H9 (cell line): ENCODE measurements around the gene CD28. TPM values are rescaled to one million over a fixed set of nuclear protein-coding genes. Genes with fewer than 3 reads are reported as not detected.

Experiments
- DNase-seq: peaks from one replicate; pipeline ENCODE4 v3.0.0-alpha.2; 2017
- H2AFZ ChIP-seq: one replicate; pipeline ENCODE4 v1.6.1; 2013; ENCODE audit warnings: mild to moderate bottlenecking, low read length, control low read depth, moderate library complexity
- H2AK5ac ChIP-seq: 2 replicates; pipeline ENCODE4 v1.6.1; 2013; ENCODE audit warnings: low read length, control low read depth, mixed read lengths; ENCODE audit not compliant: insufficient read length
- H2BK120ac ChIP-seq: one replicate; pipeline ENCODE4 v1.6.1; 2013; ENCODE audit warnings: low read depth, mild to moderate bottlenecking, low read length, control low read depth, inconsistent platforms; ENCODE audit not compliant: poor library complexity, severe bottlenecking
- H2BK12ac ChIP-seq: 2 replicates; pipeline ENCODE4 v1.6.1; 2013; ENCODE audit warnings: low read length, control low read depth, mixed read lengths, low read depth; ENCODE audit not compliant: insufficient read length
- H2BK15ac ChIP-seq: 2 replicates; pipeline ENCODE4 v1.6.1; 2013; ENCODE audit warnings: low read depth, low read length, control low read depth
- H2BK20ac ChIP-seq: one replicate; pipeline ENCODE4 v1.6.1; 2013; ENCODE audit warnings: low read depth, mild to moderate bottlenecking, low read length, control low read depth, inconsistent platforms; ENCODE audit not compliant: poor library complexity, severe bottlenecking
- H2BK5ac ChIP-seq: 2 replicates; pipeline ENCODE4 v1.6.1; 2013; ENCODE audit warnings: low read length, control low read depth, mixed read lengths; ENCODE audit not compliant: insufficient read length
- H3K14ac ChIP-seq: 2 replicates; pipeline ENCODE4 v1.6.1; 2013; ENCODE audit warnings: low read length, control low read depth; ENCODE audit not compliant: insufficient read depth
- H3K18ac ChIP-seq: 2 replicates; pipeline ENCODE4 v1.6.1; 2013; ENCODE audit warnings: low read depth, mild to moderate bottlenecking, mixed read lengths, low read length, control low read depth; ENCODE audit not compliant: insufficient read length
- H3K23ac ChIP-seq: 2 replicates; pipeline ENCODE4 v1.6.1; 2013; ENCODE audit warnings: low read length, control low read depth, mixed read lengths, low read depth; ENCODE audit not compliant: insufficient read length
- H3K23me2 ChIP-seq: 2 replicates; pipeline ENCODE4 v1.6.1; 2013; ENCODE audit warnings: low read depth, mild to moderate bottlenecking, mixed read lengths, low read length, control low read depth; ENCODE audit not compliant: insufficient read length, poor library complexity, severe bottlenecking
- H3K27ac ChIP-seq: 2 replicates; pipeline ENCODE4 v1.5.1; 2013; ENCODE audit warnings: low read length, control low read depth, mixed read lengths, low read depth; ENCODE audit not compliant: insufficient read length
- H3K27me3 ChIP-seq: 2 replicates; pipeline ENCODE4 v1.6.1; 2013; ENCODE audit warnings: low read length, control low read depth, inconsistent platforms; ENCODE audit not compliant: insufficient read depth
- H3K4ac ChIP-seq: 2 replicates; pipeline ENCODE4 v1.6.1; 2013; ENCODE audit warnings: low read depth, mild to moderate bottlenecking, control low read depth, inconsistent platforms, low read length, moderate library complexity
- H3K4me1 ChIP-seq: 2 replicates; pipeline ENCODE4 v1.6.1; 2013; ENCODE audit warnings: low read length, control low read depth, inconsistent platforms; ENCODE audit not compliant: insufficient read depth
- H3K4me2 ChIP-seq: 2 replicates; pipeline ENCODE4 v1.6.1; 2013; ENCODE audit warnings: low read length, control low read depth, mixed read lengths; ENCODE audit not compliant: insufficient read length, insufficient read depth
- H3K56ac ChIP-seq: 2 replicates; pipeline ENCODE4 v1.6.1; 2013; ENCODE audit warnings: low read depth, mild to moderate bottlenecking, mixed read lengths, low read length, control low read depth; ENCODE audit not compliant: insufficient read length
- H3K79me1 ChIP-seq: 2 replicates; pipeline ENCODE4 v1.6.1; 2013; ENCODE audit warnings: low read depth, mild to moderate bottlenecking, moderate library complexity, low read length, control low read depth, inconsistent platforms; ENCODE audit not compliant: insufficient read depth, poor library complexity, severe bottlenecking
- H3K79me2 ChIP-seq: 2 replicates; pipeline ENCODE4 v1.6.1; 2013; ENCODE audit warnings: low read length, control low read depth, inconsistent platforms; ENCODE audit not compliant: insufficient read depth
- H3K9ac ChIP-seq: 2 replicates; pipeline ENCODE4 v1.6.1; 2013; ENCODE audit warnings: low read length, control low read depth, mixed read lengths; ENCODE audit not compliant: insufficient read length; ENCODE audit errors: extremely low read depth
- H3K9me3 ChIP-seq: one replicate; pipeline ENCODE4 v1.6.1; 2013; ENCODE audit warnings: low read depth, low read length, inconsistent platforms; ENCODE audit not compliant: control insufficient read depth
- H3T11ph ChIP-seq: one replicate; pipeline ENCODE4 v1.6.1; 2013; ENCODE audit warnings: mild to moderate bottlenecking, low read length, control low read depth, inconsistent platforms
- H4K20me1 ChIP-seq: one replicate; pipeline ENCODE4 v1.6.1; 2013; ENCODE audit not compliant: control insufficient read depth, insufficient read length, insufficient read depth
- H4K5ac ChIP-seq: 2 replicates; pipeline ENCODE4 v1.6.1; 2013; ENCODE audit warnings: low read depth, mild to moderate bottlenecking, mixed read lengths, low read length, control low read depth; ENCODE audit not compliant: insufficient read length
- H4K8ac ChIP-seq: replicated peaks from 2 replicates; pipeline ENCODE4 v1.6.1; 2013; ENCODE audit warnings: low read length, control low read depth, mixed read lengths, low read depth; ENCODE audit not compliant: insufficient read length
- H4K91ac ChIP-seq: 2 replicates; pipeline ENCODE4 v1.6.1; 2013; ENCODE audit warnings: low read depth, mild to moderate bottlenecking, moderate library complexity, mixed read lengths, low read length, control low read depth; ENCODE audit not compliant: insufficient read length
- H3K27ac Mint-ChIP-seq, 3 experiments: 2 replicates in 2 of 3; 3 replicates in 1 of 3; pipeline ENCODE4 v1.8.0; 2020 to 2021; ENCODE audit warnings: mixed read lengths in 3 of 3, mild to moderate bottlenecking in 1 of 3, moderate library complexity in 1 of 3
- H3K27me3 Mint-ChIP-seq: 2 replicates; pipeline ENCODE4 v1.8.0; 2021; ENCODE audit warnings: low read depth, mild to moderate bottlenecking, moderate library complexity, mixed read lengths
- H3K36me3 Mint-ChIP-seq, 3 experiments: 2 replicates in 2 of 3; 3 replicates in 1 of 3; pipeline ENCODE4 v1.8.0; 2020 to 2021; ENCODE audit warnings: low read depth in 3 of 3, mixed read lengths in 3 of 3; ENCODE audit not compliant: insufficient read depth in 1 of 3
- H3K4me1 Mint-ChIP-seq, 2 experiments: 2 replicates each; pipeline ENCODE4 v1.8.0; 2020; ENCODE audit warnings: mixed read lengths in 2 of 2
- H3K4me3 Mint-ChIP-seq, 2 experiments: 2 replicates in 1 of 2; 3 replicates in 1 of 2; pipeline ENCODE4 v1.8.0; 2020 to 2021; ENCODE audit warnings: mild to moderate bottlenecking in 2 of 2, mixed read lengths in 2 of 2, moderate library complexity in 1 of 2
- H3K9me3 Mint-ChIP-seq, 2 experiments: 2 replicates in 1 of 2; 3 replicates in 1 of 2; pipeline ENCODE4 v1.8.0; 2020; ENCODE audit warnings: mild to moderate bottlenecking in 2 of 2, mixed read lengths in 2 of 2, moderate library complexity in 1 of 2
- WGBS: extraction: QIAGEN DNeasy Blood & Tissue Kit; methylation state at CpG from one replicate; pipeline ENCODE4 v1.1.7; 2013; ENCODE audit warnings: missing lambda C conversion rate, low lambda C conversion rate, mixed read lengths; ENCODE audit not compliant: insufficient read length; ENCODE audit errors: extremely low coverage; 5-methylcytosine and 5-hydroxymethylcytosine counted together
- total RNA-seq: library from RNA; stranded (reverse); gene quantifications from 2 replicates; pipeline ENCODE4 v1.2.1, GENCODE V29; 2021
- TF ChIP-seq, protein P1 (sequence below): fragments of 200-600 bp; sonication (generic); conservative IDR thresholded peaks from 3 replicates; pipeline ENCODE4 v1.8.0; 2021; ENCODE audit warnings: antibody characterized with exemption, mild to moderate bottlenecking

Gene CD28
- total RNA-seq, 1 experiment from 2014 or later: not detected

DNA sequence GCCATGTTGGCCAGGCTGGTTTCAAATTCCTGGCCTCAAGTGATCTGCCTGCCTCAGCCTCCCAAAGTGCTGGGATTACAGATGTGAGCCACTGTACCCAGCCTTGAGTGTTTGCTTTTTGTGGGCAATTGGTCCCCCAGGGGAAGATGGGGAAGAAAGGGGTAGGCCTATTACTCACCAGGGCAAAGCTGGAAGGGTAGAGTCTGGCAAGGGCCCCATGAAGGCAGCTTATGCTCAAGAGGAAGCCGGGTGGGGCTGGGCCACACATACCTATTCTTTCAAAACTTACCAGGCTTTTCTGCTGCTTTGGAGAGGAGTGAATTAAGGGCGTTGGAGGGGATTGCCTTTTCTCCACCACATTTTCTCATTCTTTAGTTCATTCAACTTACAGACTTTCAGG lies 24.5 kb upstream of the CD28 start:
- Mint-ChIP-seq H3K36me3 (no peaks in the 10 kb centered on the region), H3K27me3 (peaks cover 4% of the 10 kb centered on the region), H3K27ac (no peak overlapping the region; a peak in 1 of 7 replicates), H3K9me3 (no peaks in the 10 kb centered on the region), H3K4me1 (peaks cover 0 to 5% of the 10 kb centered on the region in 2 experiments; a peak in 1 of 4 replicates), H3K4me3 (no peak overlapping the region)
- Histone ChIP-seq H3K4ac (no peak overlapping the region), H2AFZ (no peak overlapping the region), H3K4me1 (no peaks in the 10 kb centered on the region), H3K27me3 (no peaks in the 10 kb centered on the region), H3K27ac (no peak overlapping the region), H3K9ac (no peak overlapping the region), H3T11ph (no peak overlapping the region), H4K8ac (no peak overlapping the region), H2BK12ac (no peak overlapping the region), H4K5ac (no peak overlapping the region), H2BK120ac (no peak overlapping the region), H3K18ac (no peak overlapping the region), H3K23ac (no peak overlapping the region), H2BK15ac (no peak overlapping the region), H3K14ac (no peak overlapping the region), H3K23me2 (no peaks in the 10 kb centered on the region), H4K20me1 (no peaks in the 10 kb centered on the region), H4K91ac (no peak overlapping the region), H2BK5ac (no peak overlapping the region), H2BK20ac (no peak overlapping the region), H3K9me3 (no peaks in the 10 kb centered on the region), H2AK5ac (no peak overlapping the region), H3K79me1 (no peaks in the 10 kb centered on the region), H3K56ac (no peak overlapping the region), H3K79me2 (no peaks in the 10 kb centered on the region), H3K4me2 (no peak overlapping the region)
- DNase-seq: no peak
- no CpG with 5 or more reads among the region's 2 CpGs for WGBS
- TF ChIP-seq, protein P1, sequence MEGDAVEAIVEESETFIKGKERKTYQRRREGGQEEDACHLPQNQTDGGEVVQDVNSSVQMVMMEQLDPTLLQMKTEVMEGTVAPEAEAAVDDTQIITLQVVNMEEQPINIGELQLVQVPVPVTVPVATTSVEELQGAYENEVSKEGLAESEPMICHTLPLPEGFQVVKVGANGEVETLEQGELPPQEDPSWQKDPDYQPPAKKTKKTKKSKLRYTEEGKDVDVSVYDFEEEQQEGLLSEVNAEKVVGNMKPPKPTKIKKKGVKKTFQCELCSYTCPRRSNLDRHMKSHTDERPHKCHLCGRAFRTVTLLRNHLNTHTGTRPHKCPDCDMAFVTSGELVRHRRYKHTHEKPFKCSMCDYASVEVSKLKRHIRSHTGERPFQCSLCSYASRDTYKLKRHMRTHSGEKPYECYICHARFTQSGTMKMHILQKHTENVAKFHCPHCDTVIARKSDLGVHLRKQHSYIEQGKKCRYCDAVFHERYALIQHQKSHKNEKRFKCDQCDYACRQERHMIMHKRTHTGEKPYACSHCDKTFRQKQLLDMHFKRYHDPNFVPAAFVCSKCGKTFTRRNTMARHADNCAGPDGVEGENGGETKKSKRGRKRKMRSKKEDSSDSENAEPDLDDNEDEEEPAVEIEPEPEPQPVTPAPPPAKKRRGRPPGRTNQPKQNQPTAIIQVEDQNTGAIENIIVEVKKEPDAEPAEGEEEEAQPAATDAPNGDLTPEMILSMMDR: no peak
